HG02678 (cell line): ENCODE data around the gene PRMT5.
"Not testable (repeated sequence)": the region's sequence is repeated elsewhere in the genome, so short reads cannot be mapped to it uniquely, and the experiment has no call there.

Source experiments
- ATAC-seq: cut with Tn5 transposase; IDR thresholded peaks from one replicate; pipeline ENCODE4 v1.9.1; 2021; ENCODE audit warnings: mild to moderate bottlenecking, moderate library complexity; ENCODE audit not compliant: unreplicated experiment

The PRMT5 gene

DNA sequence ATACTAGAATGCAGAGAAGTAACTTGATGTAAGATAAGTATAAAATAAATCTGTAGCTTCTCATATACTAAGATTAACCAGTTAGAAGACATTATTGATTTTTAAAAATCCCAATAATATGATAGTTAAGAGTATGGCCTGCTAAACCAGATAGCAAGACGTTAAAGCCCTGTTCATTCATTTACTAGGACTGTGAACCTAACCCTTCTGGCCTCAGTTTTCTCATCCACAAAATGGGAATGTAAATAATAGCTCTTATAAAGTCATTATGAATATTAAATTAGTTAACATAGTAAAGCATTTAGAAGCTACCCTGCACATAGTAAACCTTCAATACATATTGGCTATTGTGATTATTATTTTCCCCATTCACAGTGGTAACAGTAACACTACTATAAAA lies 6.0 kb upstream of the PRMT5 start:
- no peak for ATAC-seq

DNA sequence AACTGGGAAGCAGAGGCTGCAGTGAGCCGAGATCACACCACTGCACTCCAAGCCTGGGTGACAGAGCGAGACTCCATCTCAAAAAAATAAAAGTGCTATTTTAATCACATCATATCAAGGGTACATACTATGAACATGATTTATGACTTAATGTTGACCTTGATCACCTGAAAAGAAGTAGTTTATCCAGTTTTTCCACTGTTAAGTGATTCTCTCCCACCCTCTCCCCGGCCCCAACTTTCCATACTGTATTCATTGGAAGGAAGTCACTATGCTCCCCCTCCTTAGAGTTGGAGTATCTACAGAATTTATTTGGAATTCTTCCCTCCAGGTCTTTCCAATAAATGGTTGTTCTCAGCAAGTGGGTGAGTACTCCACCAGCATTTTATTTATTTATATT lies 3.0 kb upstream of the PRMT5 start:
- ATAC-seq: no peak

DNA sequence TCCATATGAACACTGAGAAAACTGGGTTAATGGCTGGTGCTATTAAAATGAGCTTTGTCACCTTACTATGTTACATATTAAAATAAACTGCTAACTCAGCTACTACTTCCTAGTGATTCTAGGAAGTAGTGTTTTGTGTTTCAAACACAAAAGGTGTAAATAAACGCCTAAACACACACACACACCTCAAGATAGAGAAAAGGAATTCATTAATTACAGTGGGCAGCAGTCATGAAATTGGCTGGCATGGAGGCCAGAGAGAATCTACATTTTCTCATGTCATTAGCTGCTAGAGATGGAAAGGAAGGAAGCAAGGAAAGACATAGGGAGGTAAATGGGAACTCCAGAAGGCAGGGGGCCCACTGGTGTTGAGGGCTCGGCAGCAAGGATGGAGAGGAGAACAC lies 787 bp upstream of the PRMT5 start:
- no peak for ATAC-seq

DNA sequence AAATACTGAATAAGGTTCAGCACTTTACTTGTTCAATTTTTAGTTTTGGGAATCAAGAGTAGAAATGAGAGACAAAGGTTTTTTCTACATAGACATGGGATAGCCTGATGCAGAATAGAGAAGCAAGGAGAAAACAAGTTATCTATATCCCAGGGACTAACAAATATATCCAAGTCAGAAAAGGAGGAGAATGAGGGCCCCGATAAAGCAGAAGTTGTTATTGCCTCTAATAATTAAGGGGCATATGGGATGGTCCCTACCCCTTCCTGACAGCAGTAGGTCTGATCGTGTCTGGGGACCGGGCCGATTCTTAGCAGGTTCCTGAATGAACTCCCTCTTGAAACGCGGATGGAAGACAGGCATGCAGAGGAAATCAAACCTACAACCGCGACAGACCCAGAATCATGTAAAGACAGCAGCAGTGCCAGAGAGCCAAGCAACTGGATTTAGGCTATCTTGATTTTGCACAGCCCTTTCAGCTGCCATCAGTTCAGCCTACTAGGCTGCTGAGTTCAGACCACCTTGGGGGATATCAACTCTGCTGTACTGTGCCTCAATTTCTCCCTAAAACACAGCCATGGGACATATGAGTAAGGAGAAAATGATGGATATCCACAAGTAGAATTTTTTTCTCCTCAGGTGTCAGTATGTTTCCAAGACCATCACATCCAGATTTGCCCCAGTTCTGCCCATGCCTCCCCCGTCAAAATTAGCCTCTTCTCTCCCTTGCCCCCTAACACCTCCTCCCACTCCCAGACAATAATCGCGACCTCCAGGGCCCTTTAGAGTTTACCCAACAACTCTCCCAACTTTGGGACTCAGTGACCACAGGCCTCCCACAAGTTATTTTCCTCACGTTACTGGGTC lies 706 bp downstream of the PRMT5 start:
- ATAC-seq: no peak

DNA sequence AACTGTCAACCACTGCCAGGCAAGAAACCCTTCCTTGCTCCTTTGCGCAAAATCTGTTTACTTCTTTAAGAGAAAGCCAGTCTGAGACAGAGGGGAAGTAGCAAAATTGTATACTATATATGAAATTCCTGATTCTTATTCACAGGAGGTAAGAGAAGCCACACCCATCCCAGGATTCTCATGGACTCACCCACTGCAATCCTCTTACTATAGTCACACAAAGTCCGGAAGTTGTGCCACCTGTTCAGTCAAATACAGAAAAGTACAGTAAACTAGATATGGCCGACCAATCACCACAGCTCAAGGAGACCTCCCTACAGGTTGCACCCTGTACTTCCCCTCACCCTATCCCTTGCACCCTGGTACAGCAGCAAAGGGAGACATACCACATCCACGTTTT lies 2.9 kb downstream of the PRMT5 start:
- no peak for ATAC-seq

DNA sequence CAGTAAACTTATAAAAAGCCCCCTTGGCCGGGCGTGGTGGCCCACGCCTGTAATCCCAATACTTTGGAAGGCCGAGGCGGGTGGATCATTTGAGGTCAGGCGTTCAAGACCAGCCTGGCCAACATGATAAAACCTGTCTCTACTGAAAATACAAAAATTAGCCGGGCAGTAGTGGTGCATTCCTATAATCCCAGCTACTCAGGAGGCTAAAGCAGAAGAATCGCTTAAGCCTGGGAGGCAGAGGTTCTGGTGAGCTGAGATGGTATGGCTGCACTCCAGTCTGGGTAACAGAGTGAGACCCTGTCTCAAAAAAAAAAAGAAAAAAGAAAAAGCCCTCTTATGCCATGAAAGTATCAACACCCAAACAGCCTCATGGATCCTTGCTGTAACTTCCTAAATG lies 3.7 kb downstream of the PRMT5 start:
- ATAC-seq: no peak

DNA sequence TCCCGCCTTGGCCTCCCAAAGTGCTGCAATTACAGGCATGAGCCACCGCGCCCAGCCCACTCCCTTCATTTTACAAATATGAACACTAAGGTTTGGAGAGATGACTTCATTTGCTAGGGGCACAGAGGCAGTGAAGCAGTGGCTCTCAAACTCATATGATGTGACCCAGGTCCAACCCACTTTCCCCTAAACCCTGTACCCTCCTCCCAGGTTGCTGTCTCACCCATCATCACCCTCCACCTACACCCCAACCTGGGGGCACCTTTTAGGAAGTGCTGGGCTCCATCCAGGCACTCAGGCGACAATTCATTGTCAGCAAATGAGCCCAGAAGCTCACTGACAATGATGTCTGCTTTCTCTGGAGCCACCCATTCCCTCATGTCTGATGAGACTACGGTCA lies 5.4 kb downstream of the PRMT5 start:
- ATAC-seq: no peak

DNA sequence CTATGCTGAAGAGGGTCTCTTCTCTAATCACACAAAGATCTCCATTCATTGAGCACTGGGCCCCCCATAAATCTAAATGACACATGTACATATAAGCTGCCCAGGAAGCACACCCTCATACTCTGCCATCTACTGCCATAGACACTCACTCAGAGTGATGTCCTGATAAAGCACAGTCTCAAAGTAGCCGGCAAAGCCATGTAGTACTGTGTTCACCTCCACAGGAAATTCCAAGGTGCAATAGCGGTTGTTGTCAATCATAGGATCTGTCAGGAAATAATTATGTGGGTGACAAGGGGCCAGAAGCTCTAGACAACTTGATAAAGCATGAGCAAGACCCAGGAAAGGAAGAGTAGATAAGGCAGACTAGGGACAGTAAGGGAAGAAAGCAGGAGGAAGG lies 6.9 kb downstream of the PRMT5 start:
- no peak for ATAC-seq

DNA sequence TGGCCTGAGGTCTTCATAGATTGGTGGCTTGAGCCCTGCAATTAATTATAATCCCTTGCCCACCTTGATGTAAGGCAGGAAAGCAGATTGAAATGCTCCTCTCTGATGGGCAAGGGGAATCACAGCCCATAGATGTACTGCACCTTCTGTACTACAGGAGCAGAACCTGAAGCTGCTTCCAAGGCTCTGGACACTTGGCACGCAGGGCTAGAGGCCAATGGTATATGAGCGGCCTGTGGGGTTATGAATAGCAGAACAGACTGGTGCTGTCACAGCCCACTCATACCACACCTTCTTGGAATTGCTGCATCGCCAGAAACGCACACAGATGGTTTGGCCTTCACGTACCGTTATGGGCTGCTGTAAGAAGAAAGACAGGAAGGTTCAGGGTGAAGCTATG lies 8.5 kb downstream of the PRMT5 start:
- no peak for ATAC-seq

DNA sequence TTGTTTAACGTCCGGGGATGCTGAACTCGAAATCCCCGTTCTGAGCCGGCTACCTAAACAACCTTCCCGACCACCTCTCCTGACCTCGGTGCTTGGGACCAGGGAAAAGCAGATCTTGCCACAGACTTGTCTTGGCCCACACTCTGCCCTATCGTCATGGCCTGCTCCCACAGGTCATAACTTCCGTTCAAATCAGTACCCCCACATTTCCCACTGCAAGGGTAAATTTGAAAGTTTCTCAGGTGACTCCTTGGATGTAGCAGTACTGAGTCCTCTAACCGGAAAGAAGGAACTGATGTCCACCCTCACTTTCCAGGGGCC lies 9.6 kb downstream of the PRMT5 start:
- ATAC-seq: peak; percentile 15

DNA sequence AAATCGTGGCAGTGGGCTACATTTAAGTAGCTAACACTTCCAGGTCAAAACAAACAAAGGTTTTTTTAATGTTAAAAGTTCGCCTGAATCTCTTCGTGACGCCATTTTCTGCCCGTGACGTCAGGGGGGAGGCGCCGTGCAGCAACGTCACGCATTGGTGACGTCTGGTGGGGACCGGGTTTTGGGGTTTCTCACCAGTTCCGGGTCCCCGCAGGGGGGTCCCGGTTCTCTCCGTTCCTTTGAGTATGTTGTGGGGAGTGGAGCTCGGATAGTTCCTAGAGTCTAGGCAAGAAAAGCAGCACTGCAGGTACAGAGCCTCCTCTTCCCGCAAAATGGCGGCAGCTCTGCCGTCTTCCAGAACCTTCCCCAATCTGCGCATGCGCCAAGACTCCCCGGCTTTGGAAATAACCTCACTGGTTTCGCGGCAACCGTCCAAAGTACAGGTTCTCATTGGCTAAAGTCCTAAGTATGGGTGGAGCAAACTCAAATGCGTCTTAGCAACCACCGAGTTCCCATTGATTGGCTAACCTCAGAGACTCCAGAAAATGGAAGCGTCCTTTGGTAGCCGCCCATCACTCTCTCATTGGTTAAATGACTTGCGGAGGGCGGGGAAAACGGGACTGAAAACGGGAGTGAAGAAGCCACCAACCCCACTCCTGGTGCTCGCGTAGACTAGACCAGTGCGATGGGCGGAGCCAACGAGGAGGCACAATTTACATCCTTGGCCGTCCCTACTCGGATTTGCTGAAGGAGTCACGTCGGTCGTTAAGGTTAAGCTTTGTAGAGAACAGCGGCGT lies 10.2 kb downstream of the PRMT5 start, which contains the start of gene RBM23:
TSS of gene RBM23 (minus strand) at position 346 of the 797 bp plus-strand sequence.
- ATAC-seq: peak; percentile 88

DNA sequence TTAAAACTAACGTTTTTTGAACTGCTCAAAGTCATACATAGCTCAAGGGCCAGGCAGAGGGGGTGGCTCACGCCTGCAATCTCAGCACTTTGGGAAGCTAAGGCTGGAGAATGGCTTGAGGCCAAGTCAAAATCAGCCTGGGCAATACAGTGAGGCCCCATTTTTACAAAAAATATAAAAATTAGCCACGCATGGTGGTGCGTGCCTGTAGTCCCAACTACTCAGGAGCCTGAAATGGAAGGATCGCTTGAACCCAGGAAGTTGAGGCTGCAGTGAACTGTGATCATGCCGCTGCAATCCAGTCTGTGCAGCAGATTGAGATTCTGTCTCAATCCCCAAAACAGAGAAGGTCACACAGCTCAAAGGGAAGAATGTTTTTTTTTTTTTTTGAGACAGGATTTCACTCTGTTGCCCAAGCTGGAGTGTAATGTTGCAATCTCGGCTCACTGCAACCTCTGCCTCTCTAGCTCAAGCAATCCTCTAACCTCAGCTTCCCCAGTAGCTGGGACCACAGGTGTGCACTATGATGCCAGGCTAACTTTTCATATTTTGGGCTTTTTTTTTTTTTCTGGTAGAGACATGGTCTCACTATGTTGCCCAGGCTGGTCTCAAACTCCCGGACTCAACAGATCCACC lies 13.2 kb downstream of the PRMT5 start:
- ATAC-seq: no peak

DNA sequence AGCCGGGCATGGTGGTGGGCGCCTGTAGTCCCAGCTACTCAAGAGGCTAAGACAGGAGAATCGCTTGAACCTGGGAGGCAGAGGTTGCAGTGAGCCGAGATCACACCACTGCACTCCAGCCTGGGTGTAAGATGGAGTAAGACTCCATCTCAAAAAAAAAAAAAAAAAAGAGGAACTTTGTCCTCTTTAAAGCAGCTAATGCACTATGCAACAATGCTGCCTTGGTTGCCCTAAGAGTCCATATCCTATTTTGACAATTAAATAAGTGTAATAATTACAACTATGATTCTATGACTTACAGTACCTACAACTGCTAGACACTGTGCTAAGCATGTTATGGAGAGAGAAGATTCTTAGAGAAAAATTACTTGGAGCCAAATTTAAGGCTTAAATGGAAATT lies 14.3 kb downstream of the PRMT5 start:
- ATAC-seq: not testable (repeated sequence)

DNA sequence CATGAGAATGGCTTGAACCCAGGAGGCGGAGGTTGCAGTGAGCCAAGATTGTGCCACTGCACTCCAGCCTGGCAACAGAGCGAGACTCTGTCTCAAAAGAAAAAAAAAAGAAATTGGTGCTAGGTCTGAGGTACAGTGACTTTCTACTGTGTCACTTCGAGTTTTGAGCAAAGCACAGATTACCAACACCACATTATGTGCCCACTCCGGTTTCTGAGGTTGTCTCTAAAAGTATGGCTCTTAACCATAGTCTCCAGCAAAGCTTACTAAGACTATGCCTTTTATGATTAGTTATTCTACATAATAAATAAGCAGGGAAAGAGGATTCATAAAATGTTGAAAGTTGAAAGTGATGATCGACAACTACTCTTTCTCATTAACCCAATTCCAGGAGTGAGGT lies 18.3 kb downstream of the PRMT5 start:
- no peak for ATAC-seq

DNA sequence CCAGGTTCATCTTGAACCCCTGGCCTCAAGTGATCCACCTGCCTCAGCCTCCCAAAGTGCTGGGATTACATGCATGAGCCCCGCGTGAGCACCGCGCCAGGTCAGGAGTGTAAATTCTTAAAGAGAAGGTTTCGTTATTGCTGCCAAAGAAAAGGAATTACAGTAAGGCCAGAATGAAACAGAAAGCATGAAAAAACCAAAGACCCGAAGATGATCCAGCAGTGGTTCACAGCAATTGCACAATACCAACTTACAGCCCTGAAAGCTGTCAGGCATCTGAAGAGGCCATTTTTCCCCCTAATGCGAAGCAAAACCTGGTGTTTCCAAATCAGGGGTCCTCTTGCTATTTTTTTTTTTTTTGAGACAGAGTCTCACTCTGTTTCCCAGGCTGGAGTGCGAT lies 20.6 kb downstream of the PRMT5 start:
- no peak for ATAC-seq

DNA sequence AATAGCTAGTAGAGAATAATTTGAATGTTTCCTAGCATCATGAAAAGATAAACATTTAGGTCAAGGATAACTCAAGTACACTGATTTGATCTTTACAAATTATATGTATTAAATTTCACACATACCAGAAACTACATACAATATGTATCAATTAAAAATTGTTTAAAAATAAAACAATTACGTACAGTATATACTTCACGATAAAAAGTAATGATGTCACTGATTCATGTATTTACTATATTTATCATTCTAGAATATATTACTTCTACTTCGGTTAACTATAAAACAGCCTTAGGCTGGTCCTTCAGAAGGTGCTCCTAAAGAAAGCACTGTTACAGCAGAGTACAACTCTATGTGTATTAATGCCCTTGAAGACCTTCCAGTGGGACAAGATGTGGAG lies 21.7 kb downstream of the PRMT5 start:
- no peak for ATAC-seq

DNA sequence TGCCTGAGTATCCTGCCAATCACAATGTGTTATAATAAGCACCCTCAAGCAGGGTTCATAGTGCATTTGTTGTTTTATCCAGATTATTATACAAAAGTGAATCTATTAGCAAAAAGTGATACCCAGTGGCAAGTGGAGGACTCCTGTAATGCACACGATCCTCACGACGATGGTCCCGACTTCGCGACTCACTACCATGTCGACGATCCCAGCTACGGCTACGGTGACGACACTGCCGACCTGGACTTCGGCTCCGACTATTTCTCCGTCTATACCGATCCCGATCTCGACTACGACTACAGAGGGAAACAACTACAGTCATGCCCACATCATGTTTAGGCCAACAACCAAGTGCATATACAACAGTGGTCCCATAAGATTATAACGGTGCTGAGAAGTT lies 23.1 kb downstream of the PRMT5 start:
- no peak for ATAC-seq

DNA sequence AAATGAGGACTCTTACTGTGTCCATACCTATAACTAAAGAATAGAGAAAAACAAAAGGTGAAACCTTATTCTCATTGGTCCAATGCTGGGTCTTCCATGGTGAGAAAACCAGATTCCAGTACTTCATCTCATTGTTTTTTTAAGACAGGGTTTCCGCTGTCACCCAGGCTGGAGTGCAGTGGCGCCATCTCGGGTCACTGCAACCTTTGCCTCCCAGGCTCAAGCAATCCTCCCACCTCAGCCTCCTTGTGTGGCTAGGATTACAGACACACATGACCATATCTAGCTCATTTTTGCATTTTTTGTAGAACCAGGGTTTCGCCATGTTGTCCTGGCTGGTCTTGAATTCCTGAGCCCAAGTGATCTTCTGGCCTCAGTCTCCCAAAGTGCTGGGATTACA lies 23.5 kb downstream of the PRMT5 start:
- no peak for ATAC-seq

DNA sequence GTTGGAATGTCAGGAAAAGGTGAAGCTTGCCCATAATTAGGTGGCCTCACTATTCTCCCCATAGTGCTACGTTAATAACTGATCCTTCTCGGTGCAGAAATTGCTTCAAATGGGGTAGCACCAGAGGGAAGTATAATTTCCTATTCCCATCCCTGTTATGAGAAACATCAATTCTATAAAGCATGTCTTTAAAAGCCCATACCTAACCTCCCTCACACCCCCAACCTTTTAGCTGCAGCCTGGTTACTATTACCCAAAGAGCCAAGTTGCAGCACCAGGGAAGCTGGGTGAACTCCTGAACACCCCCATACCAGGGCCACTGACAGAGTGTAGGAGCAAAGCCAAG lies 25.5 kb downstream of the PRMT5 start:
- no peak for ATAC-seq

DNA sequence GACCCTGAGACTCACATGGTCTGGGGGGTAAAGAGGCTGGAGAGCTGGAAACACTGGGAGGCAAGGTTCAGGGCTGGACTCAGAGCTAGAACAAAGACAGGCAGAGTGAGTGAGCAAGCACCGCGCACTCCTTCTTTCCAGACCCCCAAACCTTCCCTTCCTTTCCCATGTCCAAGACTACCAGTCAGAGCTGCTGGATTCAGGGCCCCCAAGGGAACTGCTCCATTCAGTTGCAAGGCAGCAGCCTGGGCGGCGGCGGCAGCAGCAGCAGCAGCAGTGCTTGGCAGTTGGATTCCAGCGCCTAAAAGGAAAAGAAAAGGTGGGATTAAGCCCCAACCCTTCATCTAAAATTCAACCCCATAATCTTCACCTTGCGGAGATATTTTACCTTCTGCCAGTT lies 27.4 kb downstream of the PRMT5 start:
- no peak for ATAC-seq

DNA sequence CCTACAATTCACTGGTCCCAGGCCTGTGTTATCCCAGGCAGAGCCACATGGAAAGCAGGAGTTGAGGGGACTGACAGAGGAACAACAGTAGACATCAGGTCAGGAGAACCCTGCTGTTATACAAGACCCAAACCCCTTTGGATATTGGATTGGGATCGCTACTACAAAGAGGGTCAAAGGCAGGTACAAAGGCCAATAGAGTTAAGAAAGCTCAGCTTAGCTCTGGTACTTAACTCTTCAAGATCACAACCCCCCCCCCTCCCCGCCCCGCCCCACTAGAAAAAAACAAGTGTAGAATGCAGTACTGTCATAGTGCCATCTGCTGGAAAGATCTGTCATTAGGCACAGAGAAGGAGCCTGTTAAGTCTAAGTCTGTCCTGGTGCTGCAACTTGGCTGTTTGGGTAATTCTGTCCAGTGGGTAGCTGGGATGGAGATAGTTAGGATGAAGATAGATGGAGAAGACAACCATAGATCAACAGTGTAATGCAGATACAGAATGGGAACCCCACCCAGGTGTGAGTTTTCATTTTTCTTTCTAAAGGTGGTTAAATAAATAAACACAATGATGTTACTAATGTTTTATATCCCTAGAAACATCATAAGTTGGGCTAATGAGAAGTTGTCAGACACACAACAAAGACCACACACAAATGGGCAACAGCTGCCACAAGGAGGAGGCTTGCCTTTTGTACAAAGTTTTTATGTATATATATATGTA lies 28.9 kb downstream of the PRMT5 start:
- ATAC-seq: no peak
